Stimulated activated CD4-positive, alpha-beta T cell treated with anti-CD3 and anti-CD28 coated beads, TNF-alpha, amount 100 ng/mL, for 4 hours (primary cell): Measurements from ENCODE around the gene BICDL2.

Source experiments
- DNase-seq, 3 experiments: peaks; one replicate each; pipeline ENCODE4 v3.0.0-alpha.2; 2020; ENCODE audit warnings: low read depth in 3 of 3

The BICDL2 gene

DNA sequence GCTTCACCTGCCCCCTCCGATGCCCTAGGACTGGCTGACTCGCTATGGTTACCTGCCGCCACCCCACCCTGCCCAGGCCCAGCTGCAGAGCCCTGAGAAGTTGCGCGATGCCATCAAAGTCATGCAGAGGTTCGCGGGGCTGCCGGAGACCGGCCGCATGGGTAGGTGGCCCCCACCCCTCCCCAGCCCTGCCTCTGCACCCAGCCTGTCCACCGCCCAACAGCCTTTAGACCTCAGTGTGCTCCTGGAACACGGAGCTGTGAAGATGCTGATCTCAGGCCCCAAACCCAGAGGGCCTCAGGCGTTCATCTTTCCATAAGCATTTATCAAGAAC, 10.6 kb upstream of the BICDL2 start:
- no peak for DNase-seq

DNA sequence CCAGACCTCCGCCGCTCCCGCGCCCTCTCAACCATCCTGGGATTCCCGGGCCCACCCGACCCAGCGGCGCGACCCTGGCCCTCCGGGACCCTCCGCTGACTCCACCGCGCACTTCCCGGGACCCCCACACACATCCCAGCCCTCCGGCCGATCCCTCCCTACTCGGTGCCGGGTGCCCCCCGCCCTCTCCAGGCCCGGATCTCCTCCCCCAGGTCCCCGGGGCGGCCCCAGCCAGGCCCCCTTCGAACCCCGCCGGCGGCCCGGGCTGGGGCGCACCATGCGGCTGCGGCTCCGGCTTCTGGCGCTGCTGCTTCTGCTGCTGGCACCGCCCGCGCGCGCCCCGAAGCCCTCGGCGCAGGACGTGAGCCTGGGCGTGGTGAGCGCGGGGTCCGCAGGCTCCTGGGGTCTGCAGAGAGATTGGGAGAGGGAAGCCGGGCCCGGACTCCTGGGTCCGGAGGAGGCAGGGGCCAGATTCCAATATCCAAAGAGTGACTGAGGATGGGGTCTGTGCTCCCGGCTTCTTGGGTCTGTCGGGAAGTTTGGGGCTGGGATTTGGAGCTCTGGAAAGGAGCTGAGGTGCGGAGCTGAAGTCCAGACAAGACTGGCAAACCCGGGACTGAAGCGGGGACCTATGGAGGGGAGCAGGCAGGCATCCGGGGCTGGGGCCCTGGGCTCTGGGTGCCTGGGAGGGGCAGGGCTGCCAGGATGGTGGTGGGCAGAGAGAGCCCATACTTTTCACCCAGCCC, 10.1 kb upstream of the BICDL2 start:
- DNase-seq, result no peak

DNA sequence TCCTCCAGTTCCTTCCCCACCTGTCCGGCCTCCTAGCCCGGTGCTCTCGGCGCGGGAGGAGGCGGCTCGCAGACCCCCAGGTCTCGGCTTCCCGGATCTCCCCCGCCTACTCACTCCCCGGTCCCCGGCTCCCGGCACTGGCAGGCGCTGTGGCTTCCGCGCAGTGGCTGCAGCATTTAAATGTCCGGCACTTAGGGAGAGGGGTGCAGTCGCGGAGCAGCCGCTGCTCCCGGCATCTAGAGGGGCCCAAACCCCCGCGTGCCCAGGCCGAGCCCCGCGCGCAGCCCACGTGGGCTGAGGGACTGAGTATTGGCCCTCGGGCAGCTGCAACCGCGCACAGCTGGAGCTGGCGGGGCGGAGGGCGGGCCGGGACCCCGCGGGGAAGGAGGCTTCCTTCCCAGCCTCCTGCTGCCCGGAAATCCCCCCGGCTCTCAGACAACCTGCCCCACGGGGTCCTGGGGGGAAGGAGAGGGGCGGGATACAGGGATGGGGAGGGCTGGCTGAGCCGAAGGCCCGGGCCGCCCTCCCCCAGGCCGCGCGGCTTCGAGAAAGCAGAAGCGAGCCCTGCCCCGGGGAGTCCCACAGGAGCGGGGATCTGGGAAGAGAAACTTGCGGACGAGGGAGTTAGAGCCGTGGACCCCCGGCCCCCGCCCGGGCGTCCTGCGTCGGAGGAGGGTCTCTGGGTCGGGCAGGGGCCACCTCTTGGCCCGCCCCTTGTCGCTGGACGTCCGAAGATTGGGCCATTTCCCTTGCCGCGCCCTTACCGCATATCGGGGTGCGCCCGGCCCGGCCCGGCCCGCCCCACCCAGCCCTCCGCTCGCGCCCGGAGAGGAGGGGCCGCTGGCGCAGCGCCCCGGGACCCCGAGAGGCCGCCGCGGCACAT, 9.3 kb upstream of the BICDL2 start, which contains the start of gene MMP25:
TSS of gene MMP25 (plus strand) at position 804 of the 883 bp plus-strand sequence. CDS start 357 bp downstream, outside the sequence.
- no peak for DNase-seq

DNA sequence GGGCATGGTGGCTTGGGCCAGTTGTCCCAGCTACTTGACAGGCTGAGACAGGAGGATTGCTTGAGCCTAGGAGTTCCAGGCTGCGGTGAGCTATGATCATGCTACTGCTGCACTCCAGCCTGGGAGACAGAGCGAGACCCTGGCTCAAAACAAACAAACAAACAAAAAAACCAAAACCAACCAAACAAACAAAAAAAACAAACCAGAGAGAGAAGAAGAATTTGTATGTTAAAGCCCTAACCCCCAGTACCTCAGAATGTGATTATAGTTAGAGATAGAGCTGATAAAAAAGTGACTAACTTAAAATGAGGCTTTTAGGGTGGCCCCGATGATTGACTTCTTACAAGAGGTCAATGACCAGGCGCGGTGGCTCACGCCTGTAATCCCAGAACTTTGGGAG, 8.0 kb upstream of the BICDL2 start:
- no peak for DNase-seq

DNA sequence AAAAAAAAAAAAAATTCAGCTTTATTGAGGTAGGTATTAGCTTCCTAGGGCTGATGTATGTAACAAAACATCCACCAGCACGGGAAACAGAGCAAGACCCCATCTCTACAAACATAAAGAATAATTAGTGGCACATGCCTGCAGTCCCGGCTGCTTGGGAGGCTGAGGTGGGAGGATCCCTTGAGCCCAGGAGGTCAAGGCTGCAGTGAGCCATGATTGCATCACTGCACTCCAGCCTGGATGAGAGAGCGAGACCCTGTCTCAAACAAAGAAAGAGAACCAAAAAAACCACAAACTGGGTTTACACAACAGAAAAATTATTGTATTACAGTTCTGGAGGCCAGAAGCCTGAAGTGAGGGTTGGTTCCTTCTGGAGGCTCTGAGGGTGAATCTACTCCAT, 5.6 kb upstream of the BICDL2 start:
- DNase-seq, result no peak

DNA sequence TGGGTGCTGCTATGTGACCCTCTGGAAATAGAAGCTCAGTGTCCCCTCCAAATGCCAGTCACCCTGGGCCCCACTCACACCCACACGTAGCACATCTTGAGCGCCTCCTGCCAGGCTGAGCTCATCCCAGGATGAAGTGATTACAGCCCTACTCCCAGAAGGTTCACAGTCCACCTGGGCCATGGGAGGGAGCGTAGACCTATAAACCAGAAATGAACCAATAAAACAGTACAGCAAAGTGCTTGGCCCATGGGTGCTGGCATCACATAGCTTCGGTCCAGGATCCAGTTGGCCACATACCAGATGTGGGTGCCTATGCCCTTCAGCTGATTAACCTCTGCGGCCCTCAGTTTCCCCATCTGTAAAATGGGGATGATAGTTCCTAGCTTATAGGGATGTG, 2.2 kb upstream of the BICDL2 start:
- DNase-seq, result no peak

DNA sequence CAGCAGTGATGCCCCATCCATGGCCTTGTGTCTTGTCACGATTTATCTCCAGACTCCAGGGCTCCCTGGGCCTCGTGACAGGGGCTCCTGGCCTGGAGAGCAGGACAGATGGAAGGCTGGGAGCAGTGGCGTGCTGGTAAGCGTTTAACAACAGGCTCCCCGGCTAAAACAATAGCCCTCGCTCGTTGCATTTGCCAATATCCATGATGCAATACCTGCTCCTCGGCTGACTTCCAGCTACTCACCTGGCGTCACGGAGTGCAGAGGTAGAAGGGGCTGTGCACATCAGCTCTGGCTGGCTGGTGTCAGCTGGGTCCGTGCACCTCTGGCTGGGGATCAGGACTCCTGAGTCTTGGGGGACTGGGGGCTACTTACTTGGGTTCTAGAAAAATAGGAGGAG, 1.5 kb upstream of the BICDL2 start:
- no peak for DNase-seq

DNA sequence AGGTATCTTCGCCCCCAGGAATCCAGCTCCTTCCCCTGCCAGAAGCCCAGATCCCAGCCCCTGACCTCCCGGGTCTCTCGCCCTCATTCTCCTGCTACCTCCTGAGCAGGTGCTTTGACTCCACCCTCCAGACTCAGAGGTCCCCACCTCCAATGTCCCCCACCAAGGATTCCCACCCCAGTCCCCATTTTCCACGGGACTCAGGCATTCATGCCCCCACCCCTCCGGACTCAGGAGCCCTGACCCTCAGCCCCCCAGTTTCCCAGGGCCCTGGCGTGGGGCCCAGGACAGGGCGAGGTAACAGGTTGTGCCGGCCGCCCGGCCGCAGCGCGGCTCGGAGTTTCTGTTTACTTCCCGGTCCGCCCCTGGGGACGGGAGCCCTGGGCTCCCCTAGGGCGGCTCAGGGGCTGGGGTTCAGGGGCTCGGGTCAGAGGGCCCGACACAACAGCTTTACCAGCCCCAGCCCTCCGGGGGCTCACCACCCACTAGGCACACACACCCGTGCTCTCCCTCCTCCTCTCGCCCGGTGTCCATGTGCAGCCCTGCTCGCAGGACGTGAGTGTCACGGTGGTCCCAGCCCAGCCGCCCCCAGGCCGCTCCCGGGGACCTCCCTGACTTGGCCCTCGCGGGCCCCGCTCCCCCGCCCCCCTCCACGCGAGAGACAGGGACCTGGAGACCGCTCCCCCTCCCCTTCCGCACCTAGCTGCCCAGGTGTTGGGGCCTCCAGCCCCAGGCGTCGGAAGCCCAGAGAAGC, 595 bp downstream of the BICDL2 start:
- DNase-seq, result no peak

DNA sequence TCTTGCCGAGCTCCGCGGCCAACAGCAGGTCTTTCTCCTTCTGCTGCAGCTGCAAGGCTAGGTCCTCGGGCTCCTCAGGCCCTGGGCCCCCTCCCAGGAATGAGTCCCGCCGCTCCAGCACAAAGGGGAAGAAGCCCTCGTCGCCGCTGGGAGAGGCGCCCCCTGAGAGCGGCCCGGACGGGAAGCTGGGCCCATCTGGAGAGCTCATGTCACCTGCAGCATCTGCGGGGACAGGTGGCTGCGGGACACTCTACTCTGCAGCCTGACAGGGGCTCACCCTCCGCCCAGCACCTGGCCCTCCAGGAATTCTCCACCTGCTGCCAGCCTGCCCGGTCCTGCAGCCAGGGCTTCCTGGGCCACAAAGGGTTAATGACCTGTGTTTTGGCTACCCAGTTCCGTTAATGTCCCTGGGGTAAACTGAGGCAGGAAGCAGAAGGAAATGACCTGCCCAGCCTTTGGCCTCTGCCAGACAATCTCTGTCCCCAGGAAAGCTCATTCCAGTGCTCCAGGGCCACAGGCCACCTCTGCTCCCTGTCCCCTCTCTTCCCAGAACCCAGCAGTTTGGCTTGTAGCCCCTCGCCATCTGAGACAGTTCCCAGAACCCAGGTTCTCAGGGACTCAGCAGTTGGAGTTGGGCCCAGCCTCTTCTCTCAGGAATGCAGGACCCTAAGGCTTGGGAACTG, 1.3 kb downstream of the BICDL2 start:
- no peak for DNase-seq

DNA sequence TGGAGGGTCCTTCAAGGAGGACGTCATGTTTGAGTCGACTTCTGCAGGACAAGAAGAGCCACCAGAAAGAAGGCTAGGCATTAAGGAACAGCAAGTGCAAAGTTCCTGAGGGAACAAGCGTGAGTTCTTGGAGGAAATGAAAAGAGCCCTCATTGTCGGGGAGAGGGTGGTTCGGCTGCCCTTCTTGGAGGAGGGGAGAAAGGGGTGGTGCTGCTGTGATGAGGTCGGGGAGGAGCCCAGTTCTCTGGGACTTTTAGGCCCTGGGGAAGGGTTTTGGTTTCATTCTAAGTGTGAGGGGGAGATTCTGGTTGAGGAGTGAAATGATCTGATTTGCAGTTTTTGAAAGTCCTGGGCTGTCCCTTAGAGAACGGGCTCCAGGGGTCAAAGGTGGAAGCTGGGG, 4.1 kb downstream of the BICDL2 start:
- DNase-seq, result no peak

DNA sequence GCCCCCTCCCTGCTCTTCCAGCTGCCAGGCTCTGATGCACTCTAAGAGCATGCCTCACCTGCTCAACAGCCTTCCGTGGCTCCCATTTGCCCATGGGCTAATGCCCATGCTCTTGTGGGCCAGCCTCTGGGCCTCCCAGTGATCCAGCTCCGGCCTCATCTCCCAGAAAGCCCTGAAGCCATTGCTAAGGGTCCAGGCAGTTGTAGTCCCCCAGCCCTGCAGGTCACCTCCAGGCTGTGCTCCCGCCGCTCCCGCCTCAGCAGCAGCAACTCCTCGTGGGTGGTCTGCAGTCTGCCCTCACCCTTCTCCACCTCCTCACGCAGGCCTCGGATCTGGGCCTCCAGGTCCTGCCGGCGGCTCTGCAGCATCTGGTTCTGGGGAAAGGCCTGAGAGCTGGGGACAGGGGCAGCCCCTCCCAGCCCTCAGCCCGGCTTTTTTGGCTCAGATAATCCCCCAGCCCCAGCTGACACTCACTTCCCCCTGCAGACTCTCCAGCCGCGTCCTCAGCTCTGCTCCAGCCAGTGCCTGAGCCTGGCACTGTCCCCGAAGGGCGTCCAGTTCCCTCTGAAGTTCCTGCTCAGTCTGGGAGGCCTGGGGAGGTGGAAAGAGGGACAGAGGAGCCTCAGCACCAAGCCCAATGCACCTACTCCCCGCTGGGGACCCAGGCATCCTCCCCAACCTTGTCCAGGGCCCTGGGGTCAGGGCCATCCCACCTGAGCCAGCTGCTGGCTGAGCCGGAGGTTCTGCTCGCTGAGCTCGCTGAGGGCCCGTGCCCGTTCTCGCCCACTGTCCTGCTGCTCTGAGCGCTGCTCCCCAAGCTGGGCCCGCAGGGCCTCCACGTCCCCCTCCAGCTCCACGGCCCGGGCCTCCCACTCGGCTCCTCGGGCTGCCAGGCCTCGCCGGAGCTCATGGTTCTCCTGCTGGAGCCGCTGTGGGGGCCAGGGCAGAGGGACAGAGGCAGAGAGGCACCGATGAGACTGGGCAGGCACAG, 6.2 kb downstream of the BICDL2 start:
- no peak for DNase-seq

DNA sequence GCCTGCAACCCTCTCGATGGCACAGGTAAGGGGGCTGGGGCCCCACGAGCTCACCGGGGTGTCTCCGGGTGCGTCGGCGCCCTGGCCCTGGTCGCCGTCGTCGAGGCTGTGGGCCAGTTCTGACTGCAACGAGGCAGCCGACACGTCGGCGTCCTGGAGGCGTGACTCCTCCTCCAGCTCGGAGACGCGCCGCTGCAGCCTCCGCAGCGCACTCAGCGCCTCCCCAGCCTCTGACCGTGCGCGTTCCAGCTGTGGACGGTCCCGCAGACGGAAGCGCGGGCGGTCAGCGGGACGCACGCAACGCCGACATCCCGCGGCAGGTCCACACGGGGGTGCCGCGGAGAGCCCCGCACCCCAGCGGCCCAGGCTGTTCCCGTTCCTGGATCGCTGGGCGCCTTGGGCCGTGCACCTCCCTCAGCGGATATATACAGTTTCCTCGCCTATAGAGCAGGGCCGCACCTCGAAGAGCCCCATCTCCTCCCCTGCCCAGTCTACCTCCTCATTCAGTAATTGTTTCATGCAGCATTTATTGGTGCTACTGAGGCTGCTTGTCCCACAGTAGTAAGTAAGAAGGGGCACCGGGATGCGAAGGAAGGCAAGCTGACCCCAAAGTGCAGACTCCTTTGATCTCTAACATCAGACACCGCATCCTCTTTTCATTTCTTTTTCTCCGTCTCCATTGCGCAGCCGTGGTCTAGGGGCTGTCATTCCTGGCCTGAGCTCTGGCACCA, 7.1 kb downstream of the BICDL2 start:
- DNase-seq, result no peak

DNA sequence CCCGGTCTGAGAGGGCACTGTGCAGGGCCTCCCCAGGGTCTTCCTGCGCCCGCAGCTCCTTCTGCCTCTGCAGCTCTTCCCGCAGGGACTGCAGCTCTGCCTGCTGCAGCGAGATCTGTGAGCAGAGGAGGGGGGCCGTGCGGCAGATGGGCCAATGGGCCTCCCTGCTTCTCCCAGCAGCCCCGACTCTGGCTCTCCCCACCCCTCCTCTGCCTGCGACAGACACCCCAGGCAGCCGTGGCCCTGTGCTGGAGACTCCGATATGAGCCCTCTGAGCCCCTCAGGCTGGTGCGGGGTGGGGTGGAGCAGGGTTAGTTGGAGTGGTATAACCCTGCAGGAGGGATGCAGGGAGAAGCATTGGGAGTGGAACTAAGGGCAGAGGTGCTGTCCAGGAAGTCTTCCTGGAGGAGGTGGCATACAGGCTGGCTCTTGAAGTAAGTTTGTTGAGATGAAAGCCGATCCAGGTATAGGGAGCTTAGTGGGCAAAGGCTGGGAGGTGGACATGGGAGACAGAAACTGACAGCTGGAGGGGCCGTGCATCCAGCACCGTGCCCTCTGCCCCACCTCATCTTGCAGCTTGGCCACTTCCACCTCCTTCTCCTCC, 7.9 kb downstream of the BICDL2 start:
- DNase-seq, result no peak

DNA sequence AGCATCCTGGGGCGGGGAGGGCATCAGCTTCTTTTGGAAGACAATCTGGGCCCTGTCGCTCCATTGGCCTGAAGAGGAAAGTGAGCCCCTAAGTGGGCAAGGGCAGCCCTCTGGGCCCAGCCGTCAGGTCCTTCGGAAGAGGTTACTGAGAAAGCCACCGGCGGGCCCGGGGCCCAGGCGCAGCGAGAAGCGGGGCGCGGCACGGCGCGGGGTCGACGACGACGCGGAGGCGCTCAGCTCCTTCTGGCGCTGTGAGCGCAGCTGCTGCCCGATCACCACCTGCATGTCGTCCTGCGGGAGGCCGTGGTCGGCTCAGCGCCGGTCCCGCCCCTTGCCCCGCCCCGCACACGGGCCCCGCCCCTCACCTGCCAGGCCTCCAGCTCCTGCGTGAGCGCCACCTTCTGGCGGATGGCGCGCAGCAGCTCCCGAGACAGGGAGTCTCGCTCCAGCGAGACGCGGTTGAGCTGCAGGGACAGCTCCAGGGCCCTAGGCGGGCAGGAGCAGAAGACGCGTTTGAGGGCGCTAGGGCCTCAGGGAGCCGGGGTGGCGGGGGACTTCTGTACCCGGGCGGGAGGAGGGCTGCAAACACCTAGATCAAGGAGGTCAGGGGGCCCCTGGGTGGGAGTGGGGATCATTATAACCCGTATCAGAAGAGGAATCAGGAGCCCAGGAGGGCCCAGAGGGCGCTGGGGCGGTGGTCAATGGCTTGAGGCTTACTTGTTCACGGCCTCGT, 8.6 kb downstream of the BICDL2 start:
- DNase-seq, result peak; percentile 78 to 86 (median 80)

DNA sequence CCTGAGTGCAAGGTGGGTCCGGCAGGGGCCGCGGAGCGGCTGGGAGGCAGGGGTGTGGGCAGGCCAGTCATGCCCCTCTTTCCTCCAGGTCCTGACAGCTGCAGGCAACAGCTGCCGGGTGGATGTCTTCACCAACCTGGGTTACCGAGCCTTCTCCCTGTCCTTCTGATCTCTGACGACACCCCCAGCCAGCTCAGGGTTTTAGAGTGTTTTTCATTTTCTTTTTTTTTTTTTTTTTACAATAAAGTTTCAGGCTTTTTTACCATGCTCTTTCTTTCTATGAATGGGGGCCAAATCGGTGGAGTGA, 9.3 kb downstream of the BICDL2 start:
- DNase-seq, result no peak

DNA sequence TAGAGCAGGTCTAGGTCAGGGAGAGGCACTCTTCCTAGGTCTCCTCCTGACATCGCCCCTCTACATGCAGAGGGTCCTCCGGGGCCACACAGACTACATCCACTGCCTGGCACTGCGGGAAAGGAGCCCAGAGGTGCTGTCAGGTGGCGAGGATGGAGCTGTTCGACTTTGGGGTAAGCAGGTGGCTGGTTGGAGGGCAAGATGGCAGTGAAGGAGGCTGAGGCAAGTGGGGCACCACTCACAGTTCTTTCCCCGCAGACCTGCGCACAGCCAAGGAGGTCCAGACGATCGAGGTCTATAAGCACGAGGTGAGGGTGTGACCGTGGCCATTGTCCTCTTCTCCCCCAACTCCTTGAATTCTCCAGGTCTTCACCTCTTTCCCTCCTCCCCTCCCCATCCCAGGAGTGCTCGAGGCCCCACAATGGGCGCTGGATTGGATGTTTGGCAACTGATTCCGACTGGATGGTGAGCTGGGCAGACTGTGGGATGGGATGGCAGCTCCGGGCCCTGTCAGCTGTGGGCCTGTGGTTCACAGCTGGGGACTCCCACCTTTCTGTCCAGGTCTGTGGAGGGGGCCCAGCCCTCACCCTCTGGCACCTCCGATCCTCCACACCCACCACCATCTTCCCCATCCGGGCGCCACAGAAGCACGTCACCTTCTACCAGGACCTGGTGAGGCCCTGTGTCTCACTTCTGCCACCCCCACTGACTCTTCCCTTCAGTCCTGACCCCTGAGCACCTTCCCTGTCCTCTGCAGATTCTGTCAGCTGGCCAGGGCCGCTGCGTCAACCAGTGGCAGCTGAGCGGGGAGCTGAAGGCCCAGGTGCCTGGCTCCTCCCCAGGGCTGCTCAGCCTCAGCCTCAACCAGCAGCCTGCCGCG, 9.9 kb downstream of the BICDL2 start:
- no peak for DNase-seq

DNA sequence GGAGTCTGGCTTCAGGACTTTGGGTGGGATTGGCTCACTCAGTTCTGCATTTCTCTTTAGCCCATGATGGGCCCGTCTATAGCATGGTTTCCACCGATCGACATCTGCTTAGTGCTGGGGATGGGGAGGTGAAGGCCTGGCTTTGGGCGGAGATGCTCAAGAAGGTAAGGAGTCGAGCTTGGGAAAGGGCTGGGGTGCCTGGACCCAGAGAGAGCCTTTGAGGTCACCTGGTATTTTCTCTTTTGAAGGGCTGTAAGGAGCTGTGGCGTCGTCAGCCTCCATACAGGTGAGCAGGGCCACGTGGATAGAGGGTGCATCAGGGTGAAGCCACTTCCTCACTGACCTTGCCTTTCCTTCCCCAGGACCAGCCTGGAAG, 10.8 kb downstream of the BICDL2 start:
- no peak for DNase-seq
